HEK293 (cell line): Measurements from ENCODE around the gene EDIL3.

Source experiments
- CTCF ChIA-PET: fragments of 350-600 bp; formaldehyde crosslinking; extraction: SDS; loops from one replicate; lab custom pipeline; 2021; ENCODE audit warnings: antibody characterized with exemption; lab: Yijun Ruan, JAX
- POLR2A ChIA-PET: fragments of 300-600 bp; formaldehyde crosslinking; extraction: SDS; loops from one replicate; lab custom pipeline; 2020; ENCODE audit warnings: antibody characterized with exemption, inconsistent platforms; lab: Yijun Ruan, JAX
- H3K27ac ChIP-seq: fragments of 200-500 bp; sonication (Bioruptor generic); 2 replicates; pipeline ENCODE4 v1.5.1; 2014; ENCODE audit warnings: low read depth, low read length, control low read depth, inconsistent platforms; ENCODE audit errors: extremely low read depth
- H3K36me3 ChIP-seq, 2 experiments: fragments of 200-500 bp in 1 of 2; sonication (Bioruptor generic) in 1 of 2; 1 replicate in 1 of 2; 2 replicates in 1 of 2; pipeline ENCODE4 v1.5.1; 2014 to 2017; ENCODE audit warnings: inconsistent platforms in 2 of 2, low read length in 2 of 2; ENCODE audit not compliant: control insufficient read depth in 2 of 2, insufficient read depth in 1 of 2
- H3K4me1 ChIP-seq: fragments of 200-500 bp; sonication (Bioruptor generic); 2 replicates; pipeline ENCODE4 v1.5.1; 2014; ENCODE audit warnings: mild to moderate bottlenecking, low read length, inconsistent platforms; ENCODE audit not compliant: control insufficient read depth, insufficient read depth
- H3K4me3 ChIP-seq: 2 replicates; pipeline ENCODE4 v1.5.1; 2011; ENCODE audit warnings: low read depth, mild to moderate bottlenecking, control low read depth, low read length, moderate library complexity
- H3K9me3 ChIP-seq: fragments of 200-500 bp; sonication (Bioruptor generic); 2 replicates; pipeline ENCODE4 v1.5.1; 2014; ENCODE audit warnings: low read depth, low read length, inconsistent platforms; ENCODE audit not compliant: control insufficient read depth, insufficient read depth
- FEZF1 ChIP-seq: fragments of 450-650 bp; formaldehyde crosslinking; IDR thresholded peaks from 2 replicates; pipeline ENCODE4 v1.5.1; 2016; ENCODE audit warnings: missing biosample characterization, missing genetic modification characterization
- HOXD13 ChIP-seq: sonication (generic); formaldehyde crosslinking; IDR thresholded peaks from 2 replicates; pipeline ENCODE4 v1.8.0; 2022; ENCODE audit warnings: missing genetic modification reagents, borderline replicate concordance
- SCRT1 ChIP-seq: fragments of 450-650 bp; formaldehyde crosslinking; IDR thresholded peaks from 2 replicates; pipeline ENCODE4 v1.5.1; 2016; ENCODE audit warnings: missing biosample characterization, missing genetic modification characterization, borderline replicate concordance
- SCRT2 ChIP-seq: fragments of 450-650 bp; formaldehyde crosslinking; IDR thresholded peaks from 2 replicates; pipeline ENCODE4 v1.5.1; 2016; ENCODE audit warnings: missing biosample characterization, missing genetic modification characterization
- ZBTB8A ChIP-seq: fragments of 450-650 bp; formaldehyde crosslinking; IDR thresholded peaks from 2 replicates; pipeline ENCODE4 v1.5.1; 2016; ENCODE audit warnings: missing biosample characterization, missing genetic modification characterization
- ZNF211 ChIP-seq: fragments of 450-650 bp; formaldehyde crosslinking; IDR thresholded peaks from 2 replicates; pipeline ENCODE4 v1.5.1; 2016; ENCODE audit warnings: low read depth, missing biosample characterization, missing genetic modification characterization
- ZNF24 ChIP-seq: fragments of 450-650 bp; formaldehyde crosslinking; IDR thresholded peaks from 2 replicates; pipeline ENCODE4 v1.5.1; 2016; ENCODE audit warnings: missing biosample characterization, missing genetic modification characterization
- ZNF280D ChIP-seq: fragments of 450-650 bp; formaldehyde crosslinking; IDR thresholded peaks from 2 replicates; pipeline ENCODE4 v1.5.1; 2016; ENCODE audit warnings: missing biosample characterization, missing genetic modification characterization
- ZNF354C ChIP-seq: fragments of 450-650 bp; formaldehyde crosslinking; IDR thresholded peaks from 2 replicates; pipeline ENCODE4 v1.5.1; 2016; ENCODE audit warnings: missing biosample characterization, missing genetic modification characterization, low read depth, borderline replicate concordance
- ZNF391 ChIP-seq: fragments of 450-650 bp; formaldehyde crosslinking; IDR thresholded peaks from 2 replicates; pipeline ENCODE4 v1.5.1; 2016; ENCODE audit warnings: low read depth, missing biosample characterization, missing genetic modification characterization, borderline replicate concordance
- ZNF426 ChIP-seq: fragments of 450-650 bp; formaldehyde crosslinking; IDR thresholded peaks from 2 replicates; pipeline ENCODE4 v1.5.1; 2017; ENCODE audit warnings: missing biosample characterization, missing genetic modification characterization, mild to moderate bottlenecking, inconsistent platforms, moderate library complexity
- ZNF544 ChIP-seq: fragments of 450-650 bp; formaldehyde crosslinking; IDR thresholded peaks from 2 replicates; pipeline ENCODE4 v1.5.0; 2017; ENCODE audit warnings: missing biosample characterization, missing genetic modification characterization
- ZNF560 ChIP-seq: fragments of 450-650 bp; formaldehyde crosslinking; IDR thresholded peaks from 2 replicates; pipeline ENCODE4 v1.5.1; 2017; ENCODE audit warnings: missing biosample characterization, missing genetic modification characterization, borderline replicate concordance
- ZNF776 ChIP-seq: fragments of 450-650 bp; formaldehyde crosslinking; IDR thresholded peaks from 2 replicates; pipeline ENCODE4 v1.5.0; 2017; ENCODE audit warnings: missing biosample characterization, missing genetic modification characterization, borderline replicate concordance
- ZNF843 ChIP-seq: fragments of 450-650 bp; formaldehyde crosslinking; IDR thresholded peaks from 2 replicates; pipeline ENCODE4 v1.5.1; 2016; ENCODE audit warnings: missing biosample characterization, missing genetic modification characterization
- TF ChIP-seq, protein P1 (sequence below): fragments of 450-650 bp; formaldehyde crosslinking; IDR thresholded peaks from 2 replicates; pipeline ENCODE4 v1.5.1; 2016; ENCODE audit warnings: missing biosample characterization, missing genetic modification characterization
- TF ChIP-seq, protein P2 (sequence below): fragments of 450-650 bp; formaldehyde crosslinking; IDR thresholded peaks from 2 replicates; pipeline ENCODE4 v1.5.1; 2017; ENCODE audit warnings: missing biosample characterization, missing genetic modification characterization

The EDIL3 gene

GRCh38 chr5:84272771-84273516 is 111.7 kb downstream of the EDIL3 start:
- peaks cover 3% of the 10 kb centered on the region; the same call in 1 of the 2 replicates for H3K4me1 ChIP-seq
- H3K9me3 ChIP-seq = no peaks in the 10 kb centered on the region
- no peak overlapping the region for H3K4me3 ChIP-seq
- TF ChIP-seq ZNF354C (tag by site-specific recombination) (no peak), ZNF391 (tag by site-specific recombination) (no peak)
- TF ChIP-seq, protein P1, sequence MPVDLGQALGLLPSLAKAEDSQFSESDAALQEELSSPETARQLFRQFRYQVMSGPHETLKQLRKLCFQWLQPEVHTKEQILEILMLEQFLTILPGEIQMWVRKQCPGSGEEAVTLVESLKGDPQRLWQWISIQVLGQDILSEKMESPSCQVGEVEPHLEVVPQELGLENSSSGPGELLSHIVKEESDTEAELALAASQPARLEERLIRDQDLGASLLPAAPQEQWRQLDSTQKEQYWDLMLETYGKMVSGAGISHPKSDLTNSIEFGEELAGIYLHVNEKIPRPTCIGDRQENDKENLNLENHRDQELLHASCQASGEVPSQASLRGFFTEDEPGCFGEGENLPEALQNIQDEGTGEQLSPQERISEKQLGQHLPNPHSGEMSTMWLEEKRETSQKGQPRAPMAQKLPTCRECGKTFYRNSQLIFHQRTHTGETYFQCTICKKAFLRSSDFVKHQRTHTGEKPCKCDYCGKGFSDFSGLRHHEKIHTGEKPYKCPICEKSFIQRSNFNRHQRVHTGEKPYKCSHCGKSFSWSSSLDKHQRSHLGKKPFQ (tag by site-specific recombination) = 0 out of 2 replicates have a peak, but pooled peaks have one; percentile 16
- CTCF ChIA-PET = interaction anchor here (0.7 kb wide), 1 partner anchor 435 kb away, joined by 3 read pairs; no protein-coding TSS in a partner anchor
- POLR2A ChIA-PET = no interaction called here
- no peak overlapping the region for H3K27ac ChIP-seq
- H3K36me3 ChIP-seq = no peaks in the 10 kb centered on the region

DNA sequence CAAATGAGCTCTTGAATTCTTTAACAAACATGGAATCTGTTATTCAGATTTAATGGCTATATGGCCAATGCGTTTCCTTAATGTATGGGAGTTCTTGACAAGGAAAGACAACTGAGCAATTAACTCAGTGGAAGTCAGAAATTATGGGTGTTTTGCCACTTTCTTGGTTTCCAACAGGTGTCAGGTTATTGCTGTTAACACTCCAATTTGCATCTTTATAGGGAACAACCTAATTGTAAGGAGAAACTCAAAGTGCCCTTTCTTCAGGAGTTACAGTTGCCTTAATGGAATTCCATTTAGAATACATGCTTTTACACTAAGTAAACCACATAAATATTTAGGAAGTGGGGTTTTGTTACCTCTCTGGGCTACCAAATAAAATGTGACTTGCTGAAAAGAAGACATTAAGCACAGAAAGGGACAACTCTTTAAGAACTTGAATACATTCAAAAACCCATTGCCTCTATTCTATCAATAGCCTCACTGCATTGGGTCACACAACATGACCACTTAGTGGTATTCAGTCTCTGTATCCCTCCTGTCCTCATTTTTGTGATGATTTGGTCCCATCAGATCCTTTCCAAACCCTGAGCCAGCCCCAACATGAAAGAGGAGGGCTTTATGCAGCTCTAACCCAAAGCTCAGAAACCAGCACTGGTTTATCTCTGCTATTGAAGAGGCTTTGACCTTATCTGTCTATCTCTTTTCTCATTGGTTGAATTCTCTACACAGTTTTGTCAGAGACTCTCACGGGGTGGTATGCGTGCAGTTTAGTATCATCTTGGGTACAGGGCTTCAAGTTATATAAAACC is 118.7 kb downstream of the EDIL3 start:
- TF ChIP-seq SCRT1 (peak; percentile 66; the same call in 1 of the 2 replicates), SCRT2 (peak; percentile 58; the same call in 1 of the 2 replicates), ZNF776 (tag by site-specific recombination) (no peak), ZNF560 (tag by site-specific recombination) (no peak), ZNF211 (tag by site-specific recombination) (no peak), HOXD13 (CRISPR knock-in tag) (no peak), FEZF1 (tag by site-specific recombination) (peak; percentile 60), ZNF544 (tag by site-specific recombination) (no peak), ZNF843 (tag by site-specific recombination) (0 out of 2 replicates have a peak, but pooled peaks have one; percentile 19), ZNF24 (tag by site-specific recombination) (no peak), ZBTB8A (tag by site-specific recombination) (no peak)
- TF ChIP-seq, protein P2, sequence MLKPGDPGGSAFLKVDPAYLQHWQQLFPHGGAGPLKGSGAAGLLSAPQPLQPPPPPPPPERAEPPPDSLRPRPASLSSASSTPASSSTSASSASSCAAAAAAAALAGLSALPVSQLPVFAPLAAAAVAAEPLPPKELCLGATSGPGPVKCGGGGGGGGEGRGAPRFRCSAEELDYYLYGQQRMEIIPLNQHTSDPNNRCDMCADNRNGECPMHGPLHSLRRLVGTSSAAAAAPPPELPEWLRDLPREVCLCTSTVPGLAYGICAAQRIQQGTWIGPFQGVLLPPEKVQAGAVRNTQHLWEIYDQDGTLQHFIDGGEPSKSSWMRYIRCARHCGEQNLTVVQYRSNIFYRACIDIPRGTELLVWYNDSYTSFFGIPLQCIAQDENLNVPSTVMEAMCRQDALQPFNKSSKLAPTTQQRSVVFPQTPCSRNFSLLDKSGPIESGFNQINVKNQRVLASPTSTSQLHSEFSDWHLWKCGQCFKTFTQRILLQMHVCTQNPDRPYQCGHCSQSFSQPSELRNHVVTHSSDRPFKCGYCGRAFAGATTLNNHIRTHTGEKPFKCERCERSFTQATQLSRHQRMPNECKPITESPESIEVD = 0 out of 2 replicates have a peak, but pooled peaks have one; percentile 14
- Histone ChIP-seq H3K36me3 (no peaks in the 10 kb centered on the region), H3K4me3 (no peak overlapping the region), H3K9me3 (no peaks in the 10 kb centered on the region), H3K27ac (no peak overlapping the region), H3K4me1 (peaks cover 15% of the 10 kb centered on the region)
- ChIA-PET POLR2A (interaction anchor here (0.6 kb wide), 1 partner anchor 24 kb away, joined by 3 read pairs; no protein-coding TSS in a partner anchor), CTCF (interaction anchor here (0.6 to 1.0 kb wide), 3 partner anchors 10 to 754 kb away, joined by 3 to 6 read pairs (median 4); no protein-coding TSS in a partner anchor)

DNA sequence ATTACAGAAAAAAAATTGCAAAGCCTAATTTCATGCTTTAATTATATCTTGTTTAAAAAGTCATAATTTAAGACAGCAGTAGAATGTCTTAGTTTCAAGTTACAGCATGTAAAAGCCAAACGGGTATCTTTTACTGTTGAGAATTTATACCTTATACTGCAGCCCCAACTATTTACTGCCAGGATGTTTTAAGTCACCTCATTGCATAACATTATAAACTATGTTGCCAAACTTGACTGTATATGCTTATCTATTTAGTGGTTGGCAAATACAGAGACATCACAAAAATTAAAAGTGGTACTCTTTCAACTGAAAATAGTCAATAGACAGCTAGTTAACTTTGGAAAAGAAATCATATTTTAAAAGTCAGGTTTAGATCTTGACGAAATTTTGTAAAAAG is 119.5 kb downstream of the EDIL3 start:
- no peak overlapping the region for H3K4me3 ChIP-seq
- ChIA-PET POLR2A (no interaction called here), CTCF (interaction anchor here (1.0 kb wide), 1 partner anchor 9 kb away, joined by 3 read pairs; no protein-coding TSS in a partner anchor)
- TF ChIP-seq FEZF1 (tag by site-specific recombination) (no peak), ZNF426 (tag by site-specific recombination) (no peak), ZNF280D (no peak)
- H3K27ac ChIP-seq = no peak overlapping the region
- H3K4me1 ChIP-seq = peaks cover 15% of the 10 kb centered on the region
- H3K9me3 ChIP-seq = no peaks in the 10 kb centered on the region
- H3K36me3 ChIP-seq = no peaks in the 10 kb centered on the region
